Activated CD4-positive, alpha-beta memory T cell treated with anti-CD3 and anti-CD28 coated beads for 36 hours (primary cell): ENCODE measurements around the gene AP1S3. TPM values are rescaled to one million over a fixed set of nuclear protein-coding genes. Genes with fewer than 3 reads are reported as not detected.
"Not testable (repeated sequence)": the region's sequence is repeated elsewhere in the genome, so short reads cannot be mapped to it uniquely, and the experiment has no call there.

Experiments
- CTCF ChIA-PET: fragments of 350-600 bp; sonication (Branson Sonifier 250); formaldehyde crosslinking; loops from one replicate; lab custom pipeline; 2021; ENCODE audit warnings: antibody characterized with exemption, inconsistent platforms; lab: Charles Lee
- POLR2A ChIA-PET: fragments of 350-600 bp; sonication (Branson Sonifier 250); formaldehyde crosslinking; loops from one replicate; lab custom pipeline; 2021; ENCODE audit warnings: antibody characterized with exemption; lab: Charles Lee
- DNase-seq: peaks from one replicate; pipeline ENCODE4 v3.0.0-alpha.2; 2020
- H3K27ac Mint-ChIP-seq: one replicate; pipeline ENCODE4 v1.8.0; 2021; ENCODE audit warnings: mixed read lengths
- H3K27me3 Mint-ChIP-seq: one replicate; pipeline ENCODE4 v1.8.0; 2021; ENCODE audit warnings: mixed read lengths
- H3K36me3 Mint-ChIP-seq: one replicate; pipeline ENCODE4 v1.8.0; 2021; ENCODE audit warnings: mixed read lengths
- H3K4me1 Mint-ChIP-seq: one replicate; pipeline ENCODE4 v1.8.0; 2021; ENCODE audit warnings: low read depth, mixed read lengths
- H3K4me3 Mint-ChIP-seq: one replicate; pipeline ENCODE4 v1.8.0; 2021; ENCODE audit warnings: mild to moderate bottlenecking, mixed read lengths
- H3K9me3 Mint-ChIP-seq: one replicate; pipeline ENCODE4 v1.8.0; 2021; ENCODE audit warnings: mixed read lengths
- intact Hi-C: fragments of 100-400 bp; cut with micrococcal nuclease; formaldehyde crosslinking; loops from one replicate; pipeline ENCODE4 v1.15.1; 2023
- total RNA-seq, 2 experiments: library from RNA; stranded (reverse); gene quantifications; one replicate each; pipeline ENCODE4 v1.2.3, GENCODE V29; 2021

The AP1S3 gene
- total RNA-seq, 2 experiments from 2014 or later: 10.1 to 12.1 TPM

- no peak overlapping the region for H3K27ac Mint-ChIP-seq
- H3K9me3 Mint-ChIP-seq: no peaks in the 10 kb centered on the region
- POLR2A ChIA-PET: no interaction called here
- CTCF ChIA-PET: no interaction called here
- intact Hi-C loops: loop anchor here (2.0 kb wide), 1 partner anchor 55 kb away; no protein-coding TSS in a partner anchor
- H3K27me3 Mint-ChIP-seq: no peaks in the 10 kb centered on the region
- H3K36me3 Mint-ChIP-seq: no peaks in the 10 kb centered on the region
- no peak for DNase-seq
- H3K4me3 Mint-ChIP-seq: no peak overlapping the region
- peaks cover 9% of the 10 kb centered on the region for H3K4me1 Mint-ChIP-seq
These were observed 21.4 kb downstream of the AP1S3 start for GRCh38 chr2:223815884-223816570.

- no peak for DNase-seq
- CTCF ChIA-PET: no interaction called here
- Mint-ChIP-seq H3K4me3 (no peak overlapping the region), H3K4me1 (peaks cover 9% of the 10 kb centered on the region), H3K27me3 (no peaks in the 10 kb centered on the region), H3K36me3 (no peaks in the 10 kb centered on the region), H3K27ac (no peak overlapping the region), H3K9me3 (no peaks in the 10 kb centered on the region)
- intact Hi-C loops: loop anchor here (2.0 kb wide), 1 partner anchor 55 kb away; no protein-coding TSS in a partner anchor
- POLR2A ChIA-PET: no interaction called here
These were observed 22.0 kb downstream of the AP1S3 start for GRCh38 chr2:223815186-223815883.

GRCh38 chr2:223814764-223815163 lies 22.6 kb downstream of the AP1S3 start:
- not testable (repeated sequence) for H3K4me1 Mint-ChIP-seq, H3K27ac Mint-ChIP-seq

GRCh38 chr2:223813329-223813728 lies 24.1 kb downstream of the AP1S3 start:
- Mint-ChIP-seq H3K36me3 (no peaks in the 10 kb centered on the region), H3K27ac (no peak overlapping the region), H3K27me3 (no peaks in the 10 kb centered on the region), H3K4me3 (no peak overlapping the region), H3K9me3 (no peaks in the 10 kb centered on the region), H3K4me1 (peaks cover 9% of the 10 kb centered on the region)
- CTCF ChIA-PET: interaction anchor here (0.8 kb wide), 1 partner anchor 11 kb away, joined by 3 read pairs; no protein-coding TSS in a partner anchor
- intact Hi-C loops: no loop called here
- no peak for DNase-seq
- POLR2A ChIA-PET: no interaction called here

More at GRCh38 chr2:223814764-223815163, 22.6 kb downstream of the AP1S3 start:
- H3K9me3 Mint-ChIP-seq, DNase-seq, POLR2A ChIA-PET, H3K36me3 Mint-ChIP-seq, CTCF ChIA-PET, H3K27me3 Mint-ChIP-seq, H3K4me3 Mint-ChIP-seq: not testable (repeated sequence)
- intact Hi-C loops: loop anchor here (2.0 kb wide), 1 partner anchor 54 kb away; no protein-coding TSS in a partner anchor

- Mint-ChIP-seq H3K27me3 (no peaks in the 10 kb centered on the region), H3K27ac (no peak overlapping the region), H3K4me3 (no peak overlapping the region), H3K4me1 (peaks cover 9% of the 10 kb centered on the region), H3K36me3 (no peaks in the 10 kb centered on the region), H3K9me3 (no peaks in the 10 kb centered on the region)
- intact Hi-C loops: no loop called here
- CTCF ChIA-PET: no interaction called here
- POLR2A ChIA-PET: no interaction called here
- no peak for DNase-seq
These were observed 25.6 kb downstream of the AP1S3 start for GRCh38 chr2:223811757-223812156.

- intact Hi-C loops: no loop called here
These were observed 32.4 kb downstream of the AP1S3 start for GRCh38 chr2:223805008-223805407.

GRCh38 chr2:223801736-223802135 lies 35.6 kb downstream of the AP1S3 start:
- H3K36me3 Mint-ChIP-seq: no peaks in the 10 kb centered on the region
- H3K4me1 Mint-ChIP-seq: peaks cover 2% of the 10 kb centered on the region
- H3K27ac Mint-ChIP-seq: no peak overlapping the region
- H3K9me3 Mint-ChIP-seq: no peaks in the 10 kb centered on the region
- no peak for DNase-seq
- intact Hi-C loops: no loop called here
- H3K4me3 Mint-ChIP-seq: no peak overlapping the region
- ChIA-PET CTCF (interaction anchor here (0.9 kb wide), 1 partner anchor 12 kb away, joined by 3 read pairs; no protein-coding TSS in a partner anchor), POLR2A (no interaction called here)
- H3K27me3 Mint-ChIP-seq: no peaks in the 10 kb centered on the region

More at GRCh38 chr2:223805008-223805407, 32.4 kb downstream of the AP1S3 start:
- no peaks in the 10 kb centered on the region for H3K36me3 Mint-ChIP-seq
- no peaks in the 10 kb centered on the region for H3K9me3 Mint-ChIP-seq
- DNase-seq: no peak
- POLR2A ChIA-PET: no interaction called here
- H3K27ac Mint-ChIP-seq: no peak overlapping the region
- no peaks in the 10 kb centered on the region for H3K27me3 Mint-ChIP-seq
- peaks cover 2% of the 10 kb centered on the region for H3K4me1 Mint-ChIP-seq
- H3K4me3 Mint-ChIP-seq: no peak overlapping the region
- CTCF ChIA-PET: no interaction called here

GRCh38 chr2:223800908-223801307 lies 36.5 kb downstream of the AP1S3 start:
- intact Hi-C loops: no loop called here
- Mint-ChIP-seq H3K9me3 (no peaks in the 10 kb centered on the region), H3K36me3 (no peaks in the 10 kb centered on the region), H3K27ac (no peak overlapping the region), H3K4me1 (peaks cover under 1% of the 10 kb centered on the region), H3K27me3 (no peaks in the 10 kb centered on the region), H3K4me3 (no peak overlapping the region)
- no peak for DNase-seq
- POLR2A ChIA-PET: interaction anchor here (0.7 kb wide), 1 partner anchor 428 kb away, joined by 3 read pairs; no protein-coding TSS in a partner anchor
- CTCF ChIA-PET: no interaction called here

GRCh38 chr2:223797811-223798721 lies 39.3 kb downstream of the AP1S3 start:
- Mint-ChIP-seq H3K27ac (no peak overlapping the region), H3K27me3 (no peaks in the 10 kb centered on the region), H3K4me1 (no peaks in the 10 kb centered on the region), H3K4me3 (no peak overlapping the region), H3K9me3 (no peaks in the 10 kb centered on the region), H3K36me3 (peaks cover 3% of the 10 kb centered on the region)
- intact Hi-C loops: loop anchor here (2.0 kb wide), 1 partner anchor 71 kb away; no protein-coding TSS in a partner anchor
- CTCF ChIA-PET: interaction anchor here (0.7 to 1.5 kb wide), 3 partner anchors 19 to 824 kb away, joined by 4 to 5 read pairs (median 5); no protein-coding TSS in a partner anchor
- POLR2A ChIA-PET: interaction anchor here (0.6 kb wide), 1 partner anchor 9 kb away, joined by 4 read pairs; no protein-coding TSS in a partner anchor
- no peak for DNase-seq

GRCh38 chr2:223797037-223797436 lies 40.3 kb downstream of the AP1S3 start:
- H3K4me3 Mint-ChIP-seq: no peak overlapping the region
- ChIA-PET POLR2A (no interaction called here), CTCF (interaction anchor here (1.5 kb wide), 1 partner anchor 70 kb away, joined by 5 read pairs; no protein-coding TSS in a partner anchor)
- H3K4me1 Mint-ChIP-seq: no peaks in the 10 kb centered on the region
- no peak overlapping the region for H3K27ac Mint-ChIP-seq
- H3K9me3 Mint-ChIP-seq: no peaks in the 10 kb centered on the region
- H3K27me3 Mint-ChIP-seq: no peaks in the 10 kb centered on the region
- intact Hi-C loops: no loop called here
- DNase-seq: no peak
- peaks cover 3% of the 10 kb centered on the region for H3K36me3 Mint-ChIP-seq

- Mint-ChIP-seq H3K36me3 (no peaks in the 10 kb centered on the region), H3K4me1 (no peaks in the 10 kb centered on the region), H3K9me3 (no peaks in the 10 kb centered on the region), H3K27me3 (no peaks in the 10 kb centered on the region), H3K27ac (no peak overlapping the region), H3K4me3 (no peak overlapping the region)
- ChIA-PET POLR2A (interaction anchor here (0.7 kb wide), 1 partner anchor 9 kb away, joined by 4 read pairs; no protein-coding TSS in a partner anchor), CTCF (no interaction called here)
- no peak for DNase-seq
- intact Hi-C loops: no loop called here
These were observed 48.0 kb downstream of the AP1S3 start for GRCh38 chr2:223789423-223789822.
